Measurements from ENCODE around the gene NOS3. TPM values are rescaled to one million over a fixed set of nuclear protein-coding genes. Genes with fewer than 3 reads are reported as not detected.
A peak's percentile ranks its signal among the peaks of the same experiment; 100 is the strongest.

NOS3 gene
- polyA plus RNA-seq, 3 donors: 0.26 to 0.72 (median 0.39) TPM

DNA sequence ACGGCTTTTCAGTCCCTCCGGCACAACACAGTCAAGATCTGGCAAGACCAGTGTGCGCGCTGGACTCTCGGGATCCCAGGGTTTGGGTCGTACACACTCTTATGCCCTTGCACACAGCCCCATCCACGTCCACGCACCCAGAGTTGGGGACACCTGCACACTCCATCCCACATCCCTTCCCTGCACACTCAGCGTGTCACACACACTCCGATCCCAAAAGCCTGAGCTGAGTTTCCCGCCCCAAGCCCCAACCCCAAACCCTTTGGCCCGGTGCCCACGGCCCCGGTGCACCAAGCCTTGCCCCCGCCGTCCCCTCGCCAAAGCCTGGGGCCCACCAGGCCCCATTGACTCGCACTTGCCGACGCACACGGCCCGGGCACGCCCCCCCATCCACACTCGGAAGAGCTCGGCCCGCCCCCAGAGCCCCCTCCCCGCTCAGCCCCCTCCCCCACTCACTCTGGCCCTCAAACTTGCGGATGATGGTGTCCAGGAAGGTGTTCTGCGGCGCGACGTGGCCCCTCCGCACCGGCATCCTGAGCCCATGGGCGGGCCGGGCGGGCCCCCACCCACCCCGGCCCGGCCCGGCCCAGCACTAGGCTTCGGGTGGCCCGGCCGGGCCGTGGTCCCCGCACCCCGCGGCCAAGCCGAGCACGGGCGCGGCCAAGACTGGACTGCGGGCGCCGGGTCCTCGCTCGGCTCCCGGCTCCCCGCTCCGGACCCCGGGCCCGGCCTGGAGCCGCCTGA lies 13.3 kb upstream of the NOS3 start:
- Mint-ChIP-seq H3K4me3 (peak overlapping the region in 1 of 2 donors; percentile 85), H3K36me3 (peaks cover 0 to 7% of the 10 kb centered on the region in 2 donors), H3K27ac (no peak overlapping the region), H3K4me1 (peaks cover 18% of the 10 kb centered on the region), H3K9me3 (peaks cover 0 to 23% (median 8%) of the 10 kb centered on the region in 7 donors), H3K27me3 (ENCODE audit: low read depth in 3 of 3) (peaks cover 79 to 94% (median 86%) of the 10 kb centered on the region in 3 donors)
- TF ChIP-seq, protein P1, sequence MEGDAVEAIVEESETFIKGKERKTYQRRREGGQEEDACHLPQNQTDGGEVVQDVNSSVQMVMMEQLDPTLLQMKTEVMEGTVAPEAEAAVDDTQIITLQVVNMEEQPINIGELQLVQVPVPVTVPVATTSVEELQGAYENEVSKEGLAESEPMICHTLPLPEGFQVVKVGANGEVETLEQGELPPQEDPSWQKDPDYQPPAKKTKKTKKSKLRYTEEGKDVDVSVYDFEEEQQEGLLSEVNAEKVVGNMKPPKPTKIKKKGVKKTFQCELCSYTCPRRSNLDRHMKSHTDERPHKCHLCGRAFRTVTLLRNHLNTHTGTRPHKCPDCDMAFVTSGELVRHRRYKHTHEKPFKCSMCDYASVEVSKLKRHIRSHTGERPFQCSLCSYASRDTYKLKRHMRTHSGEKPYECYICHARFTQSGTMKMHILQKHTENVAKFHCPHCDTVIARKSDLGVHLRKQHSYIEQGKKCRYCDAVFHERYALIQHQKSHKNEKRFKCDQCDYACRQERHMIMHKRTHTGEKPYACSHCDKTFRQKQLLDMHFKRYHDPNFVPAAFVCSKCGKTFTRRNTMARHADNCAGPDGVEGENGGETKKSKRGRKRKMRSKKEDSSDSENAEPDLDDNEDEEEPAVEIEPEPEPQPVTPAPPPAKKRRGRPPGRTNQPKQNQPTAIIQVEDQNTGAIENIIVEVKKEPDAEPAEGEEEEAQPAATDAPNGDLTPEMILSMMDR (IDR thresholded peaks at IDR 0.05): no peak
- no peaks in the 10 kb centered on the region for H3K36me3 ChIP-seq (replicated peaks in 1 of 2; ENCODE audit: control insufficient read depth in 1 of 2, insufficient read depth in 2 of 2, low read length in 2 of 2)
- no peaks in the 10 kb centered on the region for H3K79me2 ChIP-seq (ENCODE audit: insufficient read depth, low read length)
- H3K4me1 ChIP-seq (ENCODE audit: control insufficient read depth in 1 of 2, insufficient read depth in 2 of 2, low read length in 2 of 2): peaks cover 3 to 7% of the 10 kb centered on the region in 2 donors
- no peak overlapping the region for H3K4me3 ChIP-seq (replicated peaks in 1 of 3; ENCODE audit: low read depth in 2 of 3, low read length in 3 of 3)
- no peak overlapping the region for H3K4me2 ChIP-seq (replicated peaks; ENCODE audit: extremely low read depth, low read length, poor library complexity, severe bottlenecking)
- H4K20me1 ChIP-seq (ENCODE audit: insufficient read depth, low read length): no peaks in the 10 kb centered on the region
- intact Hi-C loops (cut with micrococcal nuclease): no loop called here
- DNase-seq: no peak
- H2AFZ ChIP-seq (ENCODE audit: insufficient read depth, low read depth, low read length, poor library complexity, severe bottlenecking): no peak overlapping the region
- peaks cover 0 to 31% of the 10 kb centered on the region in 2 donors for H3K9me3 ChIP-seq (replicated peaks in 1 of 2; ENCODE audit: control insufficient read depth in 1 of 2, insufficient read depth in 1 of 2, low read length in 2 of 2)
- peaks cover 48 to 83% of the 10 kb centered on the region in 2 donors for H3K27me3 ChIP-seq (ENCODE audit: control insufficient read depth in 2 of 2, insufficient read depth in 2 of 2, low read length in 2 of 2)
- 5% methylated on average over 52 of the region's 62 CpGs for WGBS (ENCODE audit: insufficient coverage)
- no peak overlapping the region for H3K9ac ChIP-seq (ENCODE audit: insufficient read depth, low read length, poor library complexity, severe bottlenecking)
- H3K27ac ChIP-seq (ENCODE audit: low read depth in 1 of 2, low read length in 2 of 2): no peak overlapping the region

DNA sequence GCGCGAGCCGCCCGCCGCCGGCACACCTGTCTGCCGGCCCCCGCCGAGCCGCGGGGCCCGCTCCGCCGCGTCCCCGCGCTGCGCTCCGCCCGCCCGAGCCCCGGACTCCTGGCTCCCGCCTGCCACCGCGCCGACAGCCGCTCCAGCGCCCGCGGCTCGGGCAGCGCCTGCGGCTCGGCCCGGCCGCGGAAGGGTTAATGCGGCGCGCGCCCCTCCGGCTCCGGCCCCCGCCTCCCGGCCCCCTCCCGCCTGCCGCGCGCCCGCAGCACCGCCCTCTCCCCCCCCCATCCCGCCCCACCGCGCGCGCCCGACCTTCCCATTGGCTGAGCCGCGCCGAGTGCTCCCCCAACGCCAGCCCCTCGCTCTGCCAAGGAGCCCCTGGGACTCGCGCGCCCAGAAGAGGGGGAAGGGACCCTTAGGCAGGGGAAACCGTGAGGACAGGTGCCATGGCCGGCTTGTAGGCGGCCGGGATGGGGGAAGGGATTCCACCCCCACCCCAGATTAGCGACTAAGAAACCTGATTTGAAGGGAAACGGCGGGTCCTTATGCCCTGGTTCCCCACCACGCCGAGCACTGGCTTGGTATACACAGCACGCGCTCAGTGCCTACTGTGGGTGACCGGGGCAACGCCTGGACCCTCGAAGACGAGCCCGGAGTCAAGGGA lies 12.6 kb upstream of the NOS3 start, which contains the start of gene KCNH2:
Gene KCNH2 (minus strand): TSS at position 196 of the 664 bp plus-strand sequence. CDS start 408 bp downstream, outside the sequence.
- peaks cover 0 to 7% of the 10 kb centered on the region in 2 donors for H3K36me3 Mint-ChIP-seq
- no peak within 1 kb of the TSS for H3K27ac Mint-ChIP-seq
- H3K9me3 Mint-ChIP-seq: peaks cover 0 to 23% (median 8%) of the 10 kb centered on the region in 7 donors
- DNase-seq: no peak
- Histone ChIP-seq H3K4me3 (replicated peaks in 1 of 3; ENCODE audit: low read depth in 2 of 3, low read length in 3 of 3) (no peak within 1 kb of the TSS), H3K36me3 (replicated peaks in 1 of 2; ENCODE audit: control insufficient read depth in 1 of 2, insufficient read depth in 2 of 2, low read length in 2 of 2) (no peaks in the 10 kb centered on the region), H4K20me1 (ENCODE audit: insufficient read depth, low read length) (no peaks in the 10 kb centered on the region), H3K9ac (ENCODE audit: insufficient read depth, low read length, poor library complexity, severe bottlenecking) (no peak within 1 kb of the TSS), H3K79me2 (ENCODE audit: insufficient read depth, low read length) (no peaks in the 10 kb centered on the region), H2AFZ (ENCODE audit: insufficient read depth, low read depth, low read length, poor library complexity, severe bottlenecking) (no peak within 1 kb of the TSS), H3K4me2 (replicated peaks; ENCODE audit: extremely low read depth, low read length, poor library complexity, severe bottlenecking) (peak within 1 kb of the TSS; percentile 41), H3K27me3 (ENCODE audit: control insufficient read depth in 2 of 2, insufficient read depth in 2 of 2, low read length in 2 of 2) (peaks cover 50 to 89% of the 10 kb centered on the region in 2 donors), H3K4me1 (ENCODE audit: control insufficient read depth in 1 of 2, insufficient read depth in 2 of 2, low read length in 2 of 2) (peaks cover 3 to 7% of the 10 kb centered on the region in 2 donors), H3K9me3 (replicated peaks in 1 of 2; ENCODE audit: control insufficient read depth in 1 of 2, insufficient read depth in 1 of 2, low read length in 2 of 2) (peaks cover 0 to 31% of the 10 kb centered on the region in 2 donors), H3K27ac (ENCODE audit: low read depth in 1 of 2, low read length in 2 of 2) (no peak within 1 kb of the TSS)
- H3K4me1 Mint-ChIP-seq: peaks cover 18% of the 10 kb centered on the region
- TF ChIP-seq, protein P1 (IDR thresholded peaks at IDR 0.05): no peak
- under 1% methylated on average over 37 of the region's 81 CpGs for WGBS (ENCODE audit: insufficient coverage)
- peak within 1 kb of the TSS in 1 of 2 donors; percentile 85 for H3K4me3 Mint-ChIP-seq
- intact Hi-C loops (cut with micrococcal nuclease): no loop called here
- H3K27me3 Mint-ChIP-seq (ENCODE audit: low read depth in 3 of 3): peaks cover 82 to 95% (median 86%) of the 10 kb centered on the region in 3 donors

Measured in CD14-positive monocyte (primary cell).